GM23338 (cell line): ENCODE results near the gene PALMD. TPM values are rescaled to one million over a fixed set of nuclear protein-coding genes. Genes with fewer than 3 reads are reported as not detected.

ENCODE experiments used
- ATAC-seq: fragments of 200-7000 bp; cut with Tn5 transposase; 3 replicates; pipeline ENCODE4 v1.9.1; 2020
- DNase-seq: peaks from one replicate; pipeline ENCODE4 v3.0.0-alpha.2; 2015; ENCODE audit warnings: low spot score
- H2AFZ ChIP-seq: fragments of 200-600 bp; sonication (generic); 2 replicates; pipeline ENCODE4 v1.8.0; 2016; ENCODE audit warnings: antibody characterized with exemption, mild to moderate bottlenecking, moderate library complexity
- H3F3A ChIP-seq: fragments of 200-600 bp; sonication (generic); replicated peaks from 2 replicates; pipeline ENCODE4 v1.8.0; 2017; ENCODE audit warnings: antibody characterized with exemption, mixed run types, low read depth
- H3K27ac ChIP-seq: fragments of 200-600 bp; sonication (generic); 2 replicates; pipeline ENCODE4 v1.6.1; 2016; ENCODE audit warnings: low read depth
- H3K27me3 ChIP-seq: fragments of 200-600 bp; sonication (generic); 2 replicates; pipeline ENCODE4 v1.8.0; 2016; ENCODE audit warnings: mild to moderate bottlenecking, mixed run types, moderate library complexity; ENCODE audit not compliant: insufficient read depth
- H3K36me3 ChIP-seq: fragments of 200-600 bp; sonication (generic); 2 replicates; pipeline ENCODE4 v1.8.0; 2016; ENCODE audit warnings: mild to moderate bottlenecking; ENCODE audit not compliant: insufficient read depth
- H3K4me1 ChIP-seq: fragments of 200-600 bp; sonication (generic); 2 replicates; pipeline ENCODE4 v1.8.0; 2016; ENCODE audit warnings: mild to moderate bottlenecking, moderate library complexity; ENCODE audit not compliant: insufficient read depth
- H3K4me2 ChIP-seq: fragments of 200-600 bp; sonication (generic); 2 replicates; pipeline ENCODE4 v1.7.1; 2017; ENCODE audit warnings: mixed run types
- H3K4me3 ChIP-seq: fragments of 200-600 bp; sonication (generic); 2 replicates; pipeline ENCODE4 v1.6.1; 2016; ENCODE audit warnings: mixed run types
- H3K79me2 ChIP-seq: fragments of 200-600 bp; sonication (generic); replicated peaks from 2 replicates; pipeline ENCODE4 v1.8.0; 2017; ENCODE audit warnings: mild to moderate bottlenecking; ENCODE audit not compliant: insufficient read depth
- H3K9me2 ChIP-seq: fragments of 200-600 bp; sonication (generic); 2 replicates; pipeline ENCODE4 v1.8.0; 2017; ENCODE audit not compliant: insufficient read depth
- H4K20me1 ChIP-seq: fragments of 200-600 bp; sonication (generic); replicated peaks from 2 replicates; pipeline ENCODE4 v1.8.0; 2017; ENCODE audit warnings: mild to moderate bottlenecking; ENCODE audit not compliant: insufficient read depth
- H3K27ac Mint-ChIP-seq: 2 replicates; pipeline ENCODE4 v1.8.0; 2020; ENCODE audit warnings: inconsistent platforms, mild to moderate bottlenecking, moderate library complexity, mixed read lengths
- H3K27me3 Mint-ChIP-seq: 3 replicates; pipeline ENCODE4 v1.8.0; 2022; ENCODE audit warnings: low read depth, mild to moderate bottlenecking, moderate library complexity, mixed read lengths, inconsistent platforms; ENCODE audit not compliant: insufficient read depth, poor library complexity
- H3K36me3 Mint-ChIP-seq: 3 replicates; pipeline ENCODE4 v1.8.0; 2021; ENCODE audit warnings: low read depth, mild to moderate bottlenecking, inconsistent platforms, moderate library complexity, mixed read lengths
- H3K4me1 Mint-ChIP-seq: 3 replicates; pipeline ENCODE4 v1.8.0; 2020; ENCODE audit warnings: mild to moderate bottlenecking, inconsistent platforms, mixed read lengths
- H3K4me3 Mint-ChIP-seq: 3 replicates; pipeline ENCODE4 v1.8.0; 2021; ENCODE audit warnings: moderate library complexity, mild to moderate bottlenecking, inconsistent platforms, mixed read lengths
- H3K9me3 Mint-ChIP-seq: 3 replicates; pipeline ENCODE4 v1.8.0; 2020; ENCODE audit warnings: moderate library complexity, mild to moderate bottlenecking, inconsistent platforms, mixed read lengths
- CREB1 ChIP-seq: fragments of 250-450 bp; sonication (Bioruptor Pico); IDR thresholded peaks from 2 replicates; pipeline ENCODE4 v1.5.0; 2020; ENCODE audit warnings: low read depth, mild to moderate bottlenecking, moderate library complexity
- CTCF ChIP-seq, 2 experiments: fragments of 200-600 bp in 1 of 2; sonication (generic) in 1 of 2; conservative IDR thresholded peaks; 2 replicates each; pipeline versions ENCODE4 v1.5.1 to v1.6.1; 2016 to 2017; ENCODE audit warnings: antibody characterized with exemption in 2 of 2, low read depth in 2 of 2, mild to moderate bottlenecking in 2 of 2, moderate library complexity in 1 of 2
- ETS1 ChIP-seq: IDR thresholded peaks from 2 replicates; pipeline ENCODE4 v1.6.1; 2016; ENCODE audit warnings: antibody characterized with exemption
- EZH2phosphoT487 ChIP-seq: fragments of 200-600 bp; sonication (generic); IDR thresholded peaks from one replicate; pipeline ENCODE4 v1.8.1; 2018; ENCODE audit warnings: antibody characterized with exemption; ENCODE audit not compliant: unreplicated experiment
- JUNB ChIP-seq: IDR thresholded peaks from one replicate; pipeline ENCODE4 v1.6.1; 2016; ENCODE audit warnings: antibody characterized with exemption; ENCODE audit not compliant: unreplicated experiment
- NANOG ChIP-seq: IDR thresholded peaks from 2 replicates; pipeline ENCODE4 v1.6.1; 2016; ENCODE audit warnings: antibody characterized with exemption, borderline replicate concordance
- STAT1 ChIP-seq: IDR thresholded peaks from one replicate; pipeline ENCODE4 v1.6.1; 2016; ENCODE audit warnings: antibody characterized with exemption; ENCODE audit not compliant: unreplicated experiment
- ZNF114 ChIP-seq: fragments of 250-450 bp; sonication (Bioruptor Pico); IDR thresholded peaks from 2 replicates; pipeline ENCODE4 v1.5.0; 2020; ENCODE audit warnings: mild to moderate bottlenecking, moderate library complexity
- ZNF462 ChIP-seq: fragments of 250-450 bp; sonication (Bioruptor Pico); IDR thresholded peaks from 2 replicates; pipeline ENCODE4 v1.5.0; 2020; ENCODE audit warnings: mild to moderate bottlenecking, moderate library complexity
- polyA plus RNA-seq: library from polyadenylated mRNA; unstranded; fragments of >200 nt; fragmentation: Nextera tagmentation; extraction: Ambion mirVana; gene quantifications from 2 replicates; pipeline ENCODE4 v1.2.1, GENCODE V29; 2016
- total RNA-seq: library from RNA; depleted of rRNA; stranded (reverse); fragments of >200 nt; shearing (Covaris generic); gene quantifications from 2 replicates; pipeline ENCODE4 v1.2.3, GENCODE V29; 2014

The PALMD gene
- total and polyA plus RNA-seq, 2 experiments from 2014 or later = not detected

GRCh38 chr1:99673315-99673714, 27.4 kb downstream of the PALMD start:
- Histone ChIP-seq H3K4me3 (no peak overlapping the region), H3K4me2 (no peak overlapping the region), H2AFZ (no peak overlapping the region), H4K20me1 (no peaks in the 10 kb centered on the region), H3K9me2 (0 out of 2 replicates have a peak, but pooled peaks cover under 1% of the 10 kb centered on the region), H3K27ac (no peak overlapping the region), H3K4me1 (no peaks in the 10 kb centered on the region), H3K27me3 (no peaks in the 10 kb centered on the region), H3K79me2 (no peaks in the 10 kb centered on the region), H3F3A (no peaks in the 10 kb centered on the region), H3K36me3 (no peaks in the 10 kb centered on the region)
- no peak overlapping the region for H3K27ac Mint-ChIP-seq
- DNase-seq (no peak), ATAC-seq (no peak)
- H3K4me1 Mint-ChIP-seq = peaks cover 7% of the 10 kb centered on the region; the same call in 2 of the 3 replicates
- no peaks in the 10 kb centered on the region for H3K36me3 Mint-ChIP-seq
- TF ChIP-seq STAT1 (no peak), CTCF (conservative IDR thresholded peaks at IDR 0.05; ENCODE audit: low read depth in 2 of 2) (no peak), NANOG (no peak), ETS1 (no peak), ZNF114 (CRISPR knock-in tag) (no peak), CREB1 (CRISPR knock-in tag) (no peak), JUNB (no peak), EZH2phosphoT487 (no peak), ZNF462 (no peak)
- H3K4me3 Mint-ChIP-seq = no peak overlapping the region
- H3K27me3 Mint-ChIP-seq = no peaks in the 10 kb centered on the region
- H3K9me3 Mint-ChIP-seq = no peaks in the 10 kb centered on the region
